ENCODE data around the gene IQCM.
A peak's percentile ranks its signal among the peaks of the same experiment; 100 is the strongest.

Gene IQCM

GRCh38 chr4:149785696-149786431, 29.8 kb downstream of the IQCM start:
- peak; percentile 11 for DNase-seq (ENCODE audit: low read depth)
- H3K4me3 ChIP-seq (ENCODE audit: low read length) = no peak overlapping the region
- TF ChIP-seq, protein P1, sequence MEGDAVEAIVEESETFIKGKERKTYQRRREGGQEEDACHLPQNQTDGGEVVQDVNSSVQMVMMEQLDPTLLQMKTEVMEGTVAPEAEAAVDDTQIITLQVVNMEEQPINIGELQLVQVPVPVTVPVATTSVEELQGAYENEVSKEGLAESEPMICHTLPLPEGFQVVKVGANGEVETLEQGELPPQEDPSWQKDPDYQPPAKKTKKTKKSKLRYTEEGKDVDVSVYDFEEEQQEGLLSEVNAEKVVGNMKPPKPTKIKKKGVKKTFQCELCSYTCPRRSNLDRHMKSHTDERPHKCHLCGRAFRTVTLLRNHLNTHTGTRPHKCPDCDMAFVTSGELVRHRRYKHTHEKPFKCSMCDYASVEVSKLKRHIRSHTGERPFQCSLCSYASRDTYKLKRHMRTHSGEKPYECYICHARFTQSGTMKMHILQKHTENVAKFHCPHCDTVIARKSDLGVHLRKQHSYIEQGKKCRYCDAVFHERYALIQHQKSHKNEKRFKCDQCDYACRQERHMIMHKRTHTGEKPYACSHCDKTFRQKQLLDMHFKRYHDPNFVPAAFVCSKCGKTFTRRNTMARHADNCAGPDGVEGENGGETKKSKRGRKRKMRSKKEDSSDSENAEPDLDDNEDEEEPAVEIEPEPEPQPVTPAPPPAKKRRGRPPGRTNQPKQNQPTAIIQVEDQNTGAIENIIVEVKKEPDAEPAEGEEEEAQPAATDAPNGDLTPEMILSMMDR (conservative IDR thresholded peaks at IDR 0.05; ENCODE audit: low read depth, low read length) = no peak

DNA sequence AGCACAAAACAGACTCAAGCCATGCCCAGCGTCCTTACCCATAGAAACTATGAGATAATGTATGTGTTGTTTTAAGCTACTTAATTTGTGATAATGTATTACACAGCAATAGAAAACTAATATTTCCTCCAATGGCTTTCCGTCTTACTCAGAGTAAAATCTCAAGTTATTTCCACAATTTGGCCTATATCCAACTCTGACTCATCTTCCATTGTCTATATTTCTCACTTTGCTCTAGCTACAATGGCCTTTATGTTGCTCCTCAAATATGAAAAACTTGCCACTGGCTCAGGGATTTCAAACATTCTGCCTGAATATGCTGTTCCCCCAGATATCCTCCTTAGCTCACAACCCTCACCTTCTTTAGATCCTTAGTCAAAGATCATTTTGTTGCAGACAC, 31.6 kb downstream of the IQCM start:
- TF ChIP-seq, protein P1 (conservative IDR thresholded peaks at IDR 0.05; ENCODE audit: low read depth, low read length) = no peak
- H3K4me3 ChIP-seq (ENCODE audit: low read length) = no peak overlapping the region
- DNase-seq (ENCODE audit: low read depth) = no peak

- TF ChIP-seq, protein P1 (conservative IDR thresholded peaks at IDR 0.05; ENCODE audit: low read depth, low read length) = no peak
- H3K4me3 ChIP-seq (ENCODE audit: low read length) = no peak overlapping the region
- no peak for DNase-seq (ENCODE audit: low read depth)
Measured at GRCh38 chr4:149781150-149781549, 34.5 kb downstream of the IQCM start.

GRCh38 chr4:149768477-149768876, 47.2 kb downstream of the IQCM start:
- TF ChIP-seq, protein P1 (conservative IDR thresholded peaks at IDR 0.05; ENCODE audit: low read depth, low read length) = no peak
- DNase-seq (ENCODE audit: low read depth) = peak; percentile 54

GRCh38 chr4:149766135-149766534, 49.5 kb downstream of the IQCM start:
- DNase-seq (ENCODE audit: low read depth) = no peak
- H3K4me3 ChIP-seq (ENCODE audit: low read length) = no peak overlapping the region
- TF ChIP-seq, protein P1 (conservative IDR thresholded peaks at IDR 0.05; ENCODE audit: low read depth, low read length) = no peak

More at GRCh38 chr4:149768477-149768876, 47.2 kb downstream of the IQCM start:
- H3K4me3 ChIP-seq (ENCODE audit: low read length) = no peak overlapping the region

DNA sequence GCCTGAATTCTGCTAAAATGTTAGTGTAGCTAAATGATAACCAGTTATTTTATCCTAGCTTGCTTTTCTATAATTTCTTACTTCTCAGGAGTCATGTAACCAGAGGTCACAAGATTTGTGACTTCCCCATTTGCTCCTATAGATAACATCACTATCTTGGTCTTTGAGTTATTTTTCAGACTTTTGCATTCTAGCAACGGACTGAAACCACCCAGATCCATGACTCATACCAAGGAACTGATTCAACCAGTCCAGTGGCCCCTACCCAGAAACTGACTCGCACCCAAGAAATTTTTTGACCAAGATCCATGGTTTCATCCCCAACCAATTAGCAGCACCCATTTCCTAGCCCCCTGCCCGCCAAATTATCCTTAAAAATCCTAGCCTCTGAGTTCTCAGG, 50.0 kb downstream of the IQCM start:
- TF ChIP-seq, protein P1 (conservative IDR thresholded peaks at IDR 0.05; ENCODE audit: low read depth, low read length) = no peak
- DNase-seq (ENCODE audit: low read depth) = no peak
- no peak overlapping the region for H3K4me3 ChIP-seq (ENCODE audit: low read length)

GRCh38 chr4:149755969-149756368, 59.7 kb downstream of the IQCM start:
- no peak for DNase-seq (ENCODE audit: low read depth)

More at GRCh38 chr4:149755969-149756368, 59.7 kb downstream of the IQCM start:
- TF ChIP-seq, protein P1 (conservative IDR thresholded peaks at IDR 0.05; ENCODE audit: low read depth, low read length) = no peak
- H3K4me3 ChIP-seq (ENCODE audit: low read length) = no peak overlapping the region
